Measurements from ENCODE around the gene DEPDC1B. TPM values are rescaled to one million over a fixed set of nuclear protein-coding genes. Genes with fewer than 3 reads are reported as not detected.

DEPDC1B gene
- total RNA-seq, 1 experiment from 2014 or later, result 22.2 TPM

GRCh38 chr5:60598424-60598823 is 101.5 kb downstream of the DEPDC1B start:
- ATAC-seq (no peak), DNase-seq (ENCODE audit: low read depth, low spot score) (no peak)
- no peak overlapping the region for H3K4me3 ChIP-seq (ENCODE audit: low read depth in 2 of 2, low read length in 2 of 2)
- CTCF ChIA-PET, result no interaction called here
- no peaks in the 10 kb centered on the region for H3K36me3 ChIP-seq (ENCODE audit: control insufficient read depth, insufficient read depth, low read length)
- H3K4me1 ChIP-seq (ENCODE audit: control insufficient read depth, insufficient read depth, low read length), result no peaks in the 10 kb centered on the region
- in situ Hi-C loops (cut with HindIII; ENCODE audit: low pct_unique_long_range_greater_than_20kb, low sequenced_read_pairs) (no loop called here), intact Hi-C loops (cut with micrococcal nuclease; ENCODE audit: unreplicated experiment) (no loop called here)
- H3K27me3 ChIP-seq (ENCODE audit: control insufficient read depth, insufficient read depth, low read length), result no peaks in the 10 kb centered on the region
- no peaks in the 10 kb centered on the region for H3K9me3 ChIP-seq (ENCODE audit: control insufficient read depth, insufficient read depth, low read depth, low read length)
- POLR2A ChIA-PET, result no interaction called here
- no peak for TF ChIP-seq POLR2AphosphoS5 (IDR thresholded peaks at IDR 0.05; ENCODE audit: low read depth, low read length)
- TF ChIP-seq REST (IDR thresholded peaks at IDR 0.05; ENCODE audit: insufficient read depth in 1 of 2, low read depth in 2 of 2, low read length in 1 of 2), result no peak
- no peak for TF ChIP-seq TCF7L2 (IDR thresholded peaks at IDR 0.05; ENCODE audit: low read depth, low read length)
- no peak for TF ChIP-seq SIN3A (IDR thresholded peaks at IDR 0.05; ENCODE audit: borderline replicate concordance, insufficient read depth, low read depth, low read length)
- TF ChIP-seq CTCF (IDR thresholded peaks at IDR 0.05), result no peak
- no peak overlapping the region for H3K27ac ChIP-seq (ENCODE audit: low read length)
- no TSS peak for BruUV-seq (replicated peaks)

GRCh38 chr5:60597572-60598320 is 102.2 kb downstream of the DEPDC1B start:
- in situ Hi-C loops (cut with HindIII; ENCODE audit: low pct_unique_long_range_greater_than_20kb, low sequenced_read_pairs), result no loop called here
- intact Hi-C loops (cut with micrococcal nuclease; ENCODE audit: unreplicated experiment), result no loop called here
- ATAC-seq, result no peak
- Histone ChIP-seq H3K9me3 (ENCODE audit: control insufficient read depth, insufficient read depth, low read depth, low read length) (no peaks in the 10 kb centered on the region), H3K36me3 (ENCODE audit: control insufficient read depth, insufficient read depth, low read length) (no peaks in the 10 kb centered on the region), H3K4me1 (ENCODE audit: control insufficient read depth, insufficient read depth, low read length) (no peaks in the 10 kb centered on the region), H3K27me3 (ENCODE audit: control insufficient read depth, insufficient read depth, low read length) (no peaks in the 10 kb centered on the region), H3K4me3 (ENCODE audit: low read depth in 2 of 2, low read length in 2 of 2) (no peak overlapping the region), H3K27ac (ENCODE audit: low read length) (no peak overlapping the region)
- no peak for TF ChIP-seq CTCF (IDR thresholded peaks at IDR 0.05)
- no peak for TF ChIP-seq TCF7L2 (IDR thresholded peaks at IDR 0.05; ENCODE audit: low read depth, low read length)
- no peak for TF ChIP-seq SIN3A (IDR thresholded peaks at IDR 0.05; ENCODE audit: borderline replicate concordance, insufficient read depth, low read depth, low read length)
- no peak for TF ChIP-seq REST (IDR thresholded peaks at IDR 0.05; ENCODE audit: insufficient read depth in 1 of 2, low read depth in 2 of 2, low read length in 1 of 2)
- no peak for TF ChIP-seq POLR2AphosphoS5 (IDR thresholded peaks at IDR 0.05; ENCODE audit: low read depth, low read length)
- BruUV-seq (replicated peaks), result no TSS peak
- ChIA-PET POLR2A (no interaction called here), CTCF (no interaction called here)
- no peak for DNase-seq (ENCODE audit: low read depth, low spot score)
